HG03135 (cell line): ENCODE results near the gene FLOT2.
A peak's percentile ranks its signal among the peaks of the same experiment; 100 is the strongest.
"Not testable (repeated sequence)": the region's sequence is repeated elsewhere in the genome, so short reads cannot be mapped to it uniquely, and the experiment has no call there.

ENCODE experiments used
- ATAC-seq: cut with Tn5 transposase; IDR thresholded peaks from one replicate; pipeline ENCODE4 v1.9.1; 2021; ENCODE audit warnings: mild to moderate bottlenecking, moderate library complexity; ENCODE audit not compliant: unreplicated experiment

The FLOT2 gene

GRCh38 chr17:28853295-28853694 is 44.2 kb downstream of the FLOT2 start:
- no peak for ATAC-seq

DNA sequence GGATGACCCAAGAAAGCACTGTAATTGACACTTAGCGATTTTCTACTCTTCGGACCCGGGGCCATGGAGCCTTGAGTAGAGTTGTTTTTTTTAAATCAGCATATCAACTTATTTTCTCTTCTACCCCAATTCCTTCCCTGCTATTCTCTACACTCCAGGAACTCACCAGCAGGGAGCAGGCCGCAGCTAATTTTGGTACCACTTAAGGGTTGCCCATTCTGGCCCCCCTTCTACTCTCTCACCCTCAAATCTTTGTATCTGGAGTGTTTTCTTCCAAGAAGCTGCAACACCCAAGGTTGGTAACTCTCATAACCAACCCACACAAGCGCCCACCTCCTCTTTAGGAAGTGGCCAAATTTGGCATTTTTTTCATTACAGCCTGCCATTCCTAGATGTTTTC is 48.3 kb downstream of the FLOT2 start:
- no peak for ATAC-seq

DNA sequence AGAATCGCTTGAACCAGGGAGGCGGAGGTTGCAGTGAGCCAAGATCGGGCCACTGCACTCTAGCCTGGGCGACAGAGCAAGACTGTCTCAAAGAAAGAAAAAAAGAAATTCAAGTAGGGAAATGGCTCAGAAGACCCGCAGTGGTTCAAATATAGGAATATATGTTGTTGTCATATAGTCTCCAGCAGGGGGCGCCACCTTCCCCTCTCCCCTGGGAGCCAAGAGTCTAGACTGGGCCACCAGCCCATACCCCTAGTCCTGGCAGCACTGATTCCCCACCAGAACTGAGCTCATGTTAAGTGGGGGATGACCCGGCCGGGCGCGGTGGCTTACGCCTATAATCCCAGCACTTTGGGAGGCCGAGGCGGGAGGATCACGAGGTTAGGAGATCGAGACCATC is 48.9 kb downstream of the FLOT2 start:
- ATAC-seq, result not testable (repeated sequence)

DNA sequence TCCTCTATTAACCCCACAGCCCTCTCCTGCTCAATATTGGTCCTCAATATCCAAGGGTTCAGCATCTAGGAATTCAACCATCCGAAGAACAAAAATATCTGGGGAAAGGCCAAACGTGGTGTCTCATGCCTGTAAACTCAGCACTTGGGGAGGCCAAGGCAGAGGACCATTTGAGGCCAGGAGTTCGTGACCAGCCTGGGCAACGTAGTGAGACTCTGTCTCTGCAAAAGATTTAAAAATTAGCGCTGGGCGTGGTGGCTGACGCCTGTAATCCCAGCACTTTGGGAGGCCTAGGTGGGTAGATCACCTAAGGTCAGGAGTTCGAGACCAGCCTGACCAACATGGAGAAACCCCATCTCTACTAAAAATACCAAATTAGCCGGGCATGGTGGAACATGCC is 50.8 kb downstream of the FLOT2 start:
- ATAC-seq, result not testable (repeated sequence)

DNA sequence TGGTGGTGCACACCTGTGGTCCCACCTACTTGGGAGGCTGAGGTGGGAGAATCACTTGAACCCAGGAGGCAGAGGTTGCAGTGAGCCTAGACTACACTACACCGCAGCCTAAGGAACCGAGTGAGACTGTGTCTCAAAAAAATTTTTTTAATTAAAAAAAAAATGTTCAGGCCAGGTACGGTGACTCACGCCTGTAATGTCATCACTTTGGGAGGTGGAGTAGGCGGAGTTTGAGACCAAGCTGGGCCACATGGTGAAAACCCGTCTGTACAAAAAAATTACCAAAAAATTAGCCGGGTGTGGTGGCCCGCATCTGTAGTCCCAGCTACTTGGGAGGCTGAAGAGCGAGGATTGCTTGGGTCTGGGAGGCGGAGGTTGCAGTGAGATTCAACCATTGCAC is 51.3 kb downstream of the FLOT2 start:
- ATAC-seq, result no peak

DNA sequence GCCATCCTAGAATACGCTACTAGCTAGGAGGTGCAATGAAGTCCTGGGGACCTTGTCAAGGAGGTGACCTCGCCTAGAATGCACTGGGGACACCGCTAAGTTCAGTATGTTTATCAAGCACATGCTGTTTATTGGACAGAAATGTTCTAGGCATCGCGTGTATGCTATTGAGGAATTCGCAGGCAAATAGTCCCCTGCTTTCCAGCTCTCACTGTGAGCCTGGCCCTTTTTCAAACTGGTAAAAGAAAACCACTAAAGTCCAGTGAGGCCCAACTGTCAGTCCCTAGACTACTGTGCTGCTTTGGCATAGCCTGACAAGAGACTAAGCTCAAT is 53.8 kb downstream of the FLOT2 start:
- no peak for ATAC-seq

DNA sequence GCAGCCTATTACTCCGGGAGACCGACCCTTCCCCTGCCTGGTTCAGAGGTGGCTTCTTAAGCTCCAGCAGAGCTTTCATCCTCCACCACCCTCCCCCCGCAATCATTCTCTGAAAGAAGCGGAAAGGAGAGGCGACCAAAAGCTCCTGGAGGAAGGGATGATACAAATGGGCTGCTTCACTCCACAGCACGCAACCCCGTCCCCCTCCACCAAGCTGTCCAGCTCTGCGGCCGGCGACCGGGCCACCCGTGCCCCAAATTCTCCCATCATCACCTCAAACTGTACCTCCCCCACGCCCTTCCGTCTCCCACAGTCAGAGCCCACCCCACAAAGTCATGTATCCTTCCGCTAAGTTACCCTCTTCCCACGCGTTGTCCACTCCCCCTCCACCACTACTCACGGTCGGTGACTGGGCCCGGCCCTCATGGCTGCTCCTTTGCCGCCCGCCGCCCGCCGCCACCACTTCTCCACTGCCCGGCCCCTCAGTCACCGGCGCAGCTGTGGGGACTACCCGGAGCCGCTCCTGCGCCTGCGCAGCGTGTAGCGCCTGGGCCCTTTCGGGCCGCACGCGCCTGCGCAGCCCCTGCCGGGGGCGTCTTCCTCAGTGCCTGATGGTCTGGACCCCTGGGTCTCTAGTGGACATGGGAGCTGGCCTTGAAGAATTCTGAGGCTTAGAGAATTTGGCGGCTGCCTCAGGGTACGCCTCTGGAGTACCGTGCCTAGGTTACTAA is 55.1 kb downstream of the FLOT2 start, which contains the start of gene FAM222B:
Gene FAM222B, minus strand, starts transcription at position 509 of the 731 bp plus-strand sequence. CDS start 76,123 bp downstream, outside the sequence.
- peak; percentile 82 for ATAC-seq

- ATAC-seq, result no peak
These were observed 55.6 kb downstream of the FLOT2 start for GRCh38 chr17:28841901-28842281.

DNA sequence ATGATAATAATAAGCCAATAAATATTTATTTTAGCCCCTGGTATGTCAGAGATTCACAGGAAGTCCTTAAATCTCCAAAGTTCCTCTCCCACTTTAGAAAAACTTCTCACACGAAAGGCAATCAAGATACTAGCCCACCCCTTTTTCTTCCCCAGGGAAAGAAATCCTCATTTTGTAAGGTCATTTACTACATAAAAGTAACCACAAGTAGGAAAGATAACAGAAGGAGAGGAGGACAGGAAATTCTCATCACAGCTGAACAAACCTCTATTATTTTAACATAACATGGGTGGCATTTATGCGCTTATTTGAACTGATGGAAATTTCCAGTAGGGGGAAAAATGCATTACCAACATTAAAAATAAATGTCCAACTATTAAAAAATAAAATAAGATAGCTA is 58.3 kb downstream of the FLOT2 start:
- no peak for ATAC-seq

GRCh38 chr17:28836541-28836940 is 61.0 kb downstream of the FLOT2 start:
- ATAC-seq, result not testable (repeated sequence)

GRCh38 chr17:28834420-28834819 is 63.1 kb downstream of the FLOT2 start:
- no peak for ATAC-seq
